ENCODE results near the gene TMEM233.

- no peak for TF ChIP-seq BACH2 (CRISPR knock-in tag; IDR thresholded peaks at IDR 0.05; ENCODE audit: borderline replicate concordance)
- no peak for TF ChIP-seq PPARA (CRISPR knock-in tag; IDR thresholded peaks at IDR 0.05; ENCODE audit: borderline replicate concordance)
- TF ChIP-seq ZFP3 (CRISPR knock-in tag; IDR thresholded peaks at IDR 0.05) = no peak
- TF ChIP-seq ZFP30 (CRISPR knock-in tag; IDR thresholded peaks at IDR 0.05) = no peak
- no peak for TF ChIP-seq GLIS3 (CRISPR knock-in tag; IDR thresholded peaks at IDR 0.05)
- no peak for TF ChIP-seq TSHZ2 (CRISPR knock-in tag; IDR thresholded peaks at IDR 0.05)
- TF ChIP-seq PATZ1 (CRISPR knock-in tag; IDR thresholded peaks at IDR 0.05; ENCODE audit: borderline replicate concordance) = no peak
- TF ChIP-seq OSR1 (CRISPR knock-in tag; IDR thresholded peaks at IDR 0.05) = no peak
- TF ChIP-seq RARB (CRISPR knock-in tag; IDR thresholded peaks at IDR 0.05) = no peak
- TF ChIP-seq CSRNP3 (CRISPR knock-in tag; IDR thresholded peaks at IDR 0.05) = no peak
Measured at GRCh38 chr12:119686776-119687175, 93.2 kb downstream of the TMEM233 start.
